ENCODE data around the gene TAF7L.

Gene TAF7L

DNA sequence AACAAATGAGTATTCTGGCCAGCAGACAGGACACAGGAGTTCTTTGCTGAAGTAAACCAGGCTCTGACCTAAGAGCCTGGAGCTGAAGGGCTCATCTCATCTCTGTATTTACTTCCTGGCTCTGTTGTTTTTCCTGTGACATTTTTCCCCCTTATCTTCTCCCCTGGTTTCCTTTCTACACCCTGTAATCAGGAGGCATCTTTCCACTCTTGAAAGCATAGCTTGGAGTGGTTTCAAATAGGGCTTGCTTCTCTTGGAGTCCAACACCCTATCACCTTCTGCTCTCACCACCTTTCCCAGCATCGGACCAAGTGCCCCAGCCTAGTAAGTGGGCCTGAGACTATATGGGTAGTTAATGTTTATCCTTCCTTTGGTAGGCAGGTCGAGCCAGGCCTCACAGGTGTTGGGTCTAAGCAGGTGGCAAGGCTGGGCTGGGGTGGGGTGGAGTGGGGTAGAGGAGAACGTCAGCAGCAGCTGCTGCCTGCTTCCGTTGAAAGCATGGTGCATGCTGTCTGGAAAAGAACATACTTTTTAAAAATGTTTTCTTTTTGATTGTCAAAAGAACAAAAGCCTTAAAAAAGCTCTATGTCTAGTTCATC is 70.4 kb downstream of the TAF7L start:
- peak in 1 of 2 experiments; percentile 4 for DNase-seq

DNA sequence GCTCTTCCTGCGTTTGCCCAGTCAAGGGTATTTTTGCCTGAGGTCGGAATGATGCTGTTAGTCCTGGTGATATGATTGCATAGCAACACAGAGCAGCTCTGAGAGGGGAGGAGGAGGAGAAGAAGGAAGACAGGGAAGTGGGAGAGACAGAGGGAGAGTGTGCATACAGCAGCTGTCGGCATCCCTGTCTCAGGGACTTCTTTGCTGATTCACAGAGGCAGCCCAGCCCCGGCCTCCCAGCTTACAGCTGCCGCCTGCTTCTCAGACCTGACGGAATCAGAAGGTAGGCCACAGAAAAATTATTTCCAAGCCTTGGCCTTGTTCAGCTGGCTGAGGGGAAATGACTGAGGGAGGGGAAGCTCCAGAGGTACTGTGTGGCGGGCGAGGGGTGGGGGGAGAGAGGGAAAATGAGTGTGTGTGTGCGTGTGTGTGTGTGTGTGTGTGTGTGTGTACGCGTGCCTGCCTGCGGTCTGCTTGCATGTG is 71.2 kb downstream of the TAF7L start:
- DNase-seq = no peak

DNA sequence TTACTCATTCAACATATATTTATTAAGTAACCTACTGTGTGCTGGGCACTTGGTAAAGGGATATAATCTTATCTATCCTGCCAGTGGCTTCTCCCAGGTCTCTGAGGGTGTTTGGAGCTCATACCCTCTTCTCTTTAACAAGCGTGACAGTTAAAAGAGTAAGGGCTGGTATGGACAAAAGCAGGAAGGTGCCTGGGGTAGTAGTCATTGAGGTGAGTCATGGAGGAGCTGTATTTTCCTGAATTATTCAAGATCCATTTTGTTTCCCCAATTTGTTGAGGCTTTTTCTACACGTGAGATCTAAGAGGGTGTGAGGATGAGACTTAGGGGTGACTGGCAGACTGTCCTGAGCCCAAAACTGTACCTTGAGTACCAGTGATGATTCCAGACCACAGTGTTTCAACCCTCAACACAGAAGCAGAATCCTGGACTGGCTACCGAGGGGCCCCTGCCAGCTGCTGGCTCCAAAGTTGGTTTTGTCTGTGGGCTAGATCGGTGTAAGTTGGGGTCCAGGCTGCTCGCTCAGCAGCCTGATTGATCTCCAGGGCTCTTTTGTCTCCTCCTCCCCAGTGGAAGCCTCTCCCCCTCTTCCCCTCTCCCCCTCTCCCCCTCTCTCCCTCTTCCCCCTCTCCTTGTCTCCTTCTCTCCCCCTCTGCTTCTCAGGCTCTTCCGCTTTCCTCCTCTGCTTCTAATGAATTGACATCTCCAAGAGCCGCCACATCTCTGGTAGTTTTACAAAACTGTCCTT is 71.8 kb downstream of the TAF7L start, which contains the start of gene DRP2:
Gene DRP2, plus strand, starts transcription at position 671 of the 748 bp plus-strand sequence. CDS start 11,862 bp downstream, outside the sequence.
- DNase-seq = no peak

All from NCI-H526 (cell line).